Fibroblast of mammary gland (primary cell): ENCODE data around the gene PPP1CB.

ENCODE experiments used
- DNase-seq: peaks from one replicate; pipeline ENCODE4 v3.0.0-alpha.2; 2010; ENCODE audit warnings: low read depth
- H3K4me3 ChIP-seq: 2 replicates; pipeline ENCODE4 v1.5.1; 2011; ENCODE audit warnings: low read depth, mild to moderate bottlenecking, low read length, moderate library complexity; ENCODE audit not compliant: control insufficient read depth
- TF ChIP-seq, protein P1 (sequence below): conservative IDR thresholded peaks from 2 replicates; pipeline ENCODE4 v1.5.1; 2011; ENCODE audit warnings: low read depth, low read length, inconsistent platforms; ENCODE audit not compliant: control insufficient read depth, insufficient read depth

PPP1CB gene

DNA sequence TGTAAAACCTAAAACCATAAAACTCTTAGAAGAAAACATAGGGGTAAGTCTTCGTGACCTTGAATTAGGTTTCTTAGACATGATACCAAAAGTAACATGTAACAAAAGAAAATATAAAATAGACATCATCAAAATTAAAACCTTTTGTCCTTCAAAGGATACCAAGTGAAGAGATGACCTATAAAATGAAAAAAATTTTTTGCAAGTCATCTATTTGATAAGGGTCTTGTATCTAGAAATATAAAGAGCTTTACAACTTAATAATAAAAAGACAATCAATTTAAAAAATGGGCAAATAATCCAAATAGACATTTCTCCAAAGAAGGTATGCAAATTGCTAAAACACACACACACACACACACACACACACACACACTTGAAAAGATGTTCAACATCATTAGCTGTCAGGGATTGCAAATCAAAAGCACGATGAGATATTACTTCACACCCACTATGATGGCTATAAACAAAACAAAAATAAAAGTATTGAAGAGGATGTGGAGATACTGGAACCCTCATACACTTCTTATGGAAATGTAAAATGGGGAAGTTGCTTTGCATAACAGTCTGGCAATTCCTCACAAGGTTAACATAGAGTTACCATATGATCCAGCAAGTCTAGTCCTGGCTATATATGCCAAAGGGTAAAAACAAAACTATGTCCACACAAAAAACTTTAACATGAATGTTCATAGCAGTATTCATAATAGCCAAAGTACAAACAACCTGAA is 82.3 kb downstream of the PPP1CB start:
- DNase-seq: no peak
- TF ChIP-seq, protein P1, sequence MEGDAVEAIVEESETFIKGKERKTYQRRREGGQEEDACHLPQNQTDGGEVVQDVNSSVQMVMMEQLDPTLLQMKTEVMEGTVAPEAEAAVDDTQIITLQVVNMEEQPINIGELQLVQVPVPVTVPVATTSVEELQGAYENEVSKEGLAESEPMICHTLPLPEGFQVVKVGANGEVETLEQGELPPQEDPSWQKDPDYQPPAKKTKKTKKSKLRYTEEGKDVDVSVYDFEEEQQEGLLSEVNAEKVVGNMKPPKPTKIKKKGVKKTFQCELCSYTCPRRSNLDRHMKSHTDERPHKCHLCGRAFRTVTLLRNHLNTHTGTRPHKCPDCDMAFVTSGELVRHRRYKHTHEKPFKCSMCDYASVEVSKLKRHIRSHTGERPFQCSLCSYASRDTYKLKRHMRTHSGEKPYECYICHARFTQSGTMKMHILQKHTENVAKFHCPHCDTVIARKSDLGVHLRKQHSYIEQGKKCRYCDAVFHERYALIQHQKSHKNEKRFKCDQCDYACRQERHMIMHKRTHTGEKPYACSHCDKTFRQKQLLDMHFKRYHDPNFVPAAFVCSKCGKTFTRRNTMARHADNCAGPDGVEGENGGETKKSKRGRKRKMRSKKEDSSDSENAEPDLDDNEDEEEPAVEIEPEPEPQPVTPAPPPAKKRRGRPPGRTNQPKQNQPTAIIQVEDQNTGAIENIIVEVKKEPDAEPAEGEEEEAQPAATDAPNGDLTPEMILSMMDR: no peak
- no peak overlapping the region for H3K4me3 ChIP-seq

DNA sequence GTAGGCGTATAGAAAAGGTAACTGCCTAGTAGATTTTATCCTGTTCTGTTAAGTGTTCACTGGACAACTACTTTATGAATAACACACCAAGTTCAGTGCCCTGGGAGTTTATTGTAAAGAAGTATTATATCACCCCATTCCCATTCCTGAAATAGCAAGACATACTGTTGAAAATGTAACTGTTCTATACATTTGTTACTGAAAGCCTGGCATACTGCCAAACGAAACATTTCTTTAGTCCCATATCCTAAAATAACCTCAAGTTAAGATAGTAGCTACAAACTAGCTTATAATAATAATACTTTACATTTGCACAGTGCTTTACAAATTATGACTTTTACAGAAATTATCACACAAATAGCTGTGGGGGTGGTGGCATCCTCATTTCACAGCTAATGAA is 84.2 kb downstream of the PPP1CB start:
- no peak overlapping the region for H3K4me3 ChIP-seq
- TF ChIP-seq, protein P1: no peak
- no peak for DNase-seq

DNA sequence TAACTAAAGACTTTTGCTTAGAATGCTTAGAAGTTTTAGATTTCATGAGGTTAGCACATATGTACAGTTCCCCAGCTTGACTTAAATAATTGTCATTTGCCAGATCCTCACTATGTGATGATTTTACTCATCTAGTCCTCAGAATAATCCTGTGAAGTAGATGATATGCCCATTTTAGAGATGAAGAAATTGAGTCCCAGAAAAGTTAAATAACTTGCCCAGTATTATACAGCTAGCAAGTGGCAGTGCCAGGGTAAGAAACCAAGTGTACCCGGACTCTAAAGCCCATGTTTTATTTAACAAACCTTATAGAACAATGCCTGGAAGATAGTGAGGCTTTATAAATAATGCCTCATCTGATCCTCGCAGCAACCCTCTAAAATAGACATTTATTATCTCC is 87.3 kb downstream of the PPP1CB start:
- H3K4me3 ChIP-seq: no peak overlapping the region
- TF ChIP-seq, protein P1: no peak
- no peak for DNase-seq

DNA sequence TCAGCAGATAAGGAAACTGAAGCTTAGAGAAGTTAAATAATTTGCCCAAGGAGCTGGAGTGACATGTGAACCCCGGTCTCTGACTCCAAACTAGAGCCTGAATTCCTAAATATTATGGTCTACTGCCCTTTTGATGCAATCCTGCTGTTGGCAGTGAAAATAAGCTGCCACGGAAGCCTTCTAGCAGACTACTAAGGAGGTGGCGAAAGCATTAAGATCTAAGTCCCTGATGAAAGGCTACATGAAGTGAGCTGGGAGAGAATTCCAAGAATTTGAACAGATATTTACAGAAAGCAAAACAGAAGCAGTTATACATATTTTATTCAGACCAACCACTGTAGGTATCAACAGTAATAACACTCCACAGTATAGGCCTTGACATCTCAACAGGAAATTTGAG is 90.4 kb downstream of the PPP1CB start:
- no peak for DNase-seq
- H3K4me3 ChIP-seq: no peak overlapping the region
- TF ChIP-seq, protein P1: no peak
